ENCODE results near the gene TSPAN18. TPM values are rescaled to one million over a fixed set of nuclear protein-coding genes. Genes with fewer than 3 reads are reported as not detected.

Gene TSPAN18
- total RNA-seq, 1 donor from 2014 or later: 25.7 TPM

DNA sequence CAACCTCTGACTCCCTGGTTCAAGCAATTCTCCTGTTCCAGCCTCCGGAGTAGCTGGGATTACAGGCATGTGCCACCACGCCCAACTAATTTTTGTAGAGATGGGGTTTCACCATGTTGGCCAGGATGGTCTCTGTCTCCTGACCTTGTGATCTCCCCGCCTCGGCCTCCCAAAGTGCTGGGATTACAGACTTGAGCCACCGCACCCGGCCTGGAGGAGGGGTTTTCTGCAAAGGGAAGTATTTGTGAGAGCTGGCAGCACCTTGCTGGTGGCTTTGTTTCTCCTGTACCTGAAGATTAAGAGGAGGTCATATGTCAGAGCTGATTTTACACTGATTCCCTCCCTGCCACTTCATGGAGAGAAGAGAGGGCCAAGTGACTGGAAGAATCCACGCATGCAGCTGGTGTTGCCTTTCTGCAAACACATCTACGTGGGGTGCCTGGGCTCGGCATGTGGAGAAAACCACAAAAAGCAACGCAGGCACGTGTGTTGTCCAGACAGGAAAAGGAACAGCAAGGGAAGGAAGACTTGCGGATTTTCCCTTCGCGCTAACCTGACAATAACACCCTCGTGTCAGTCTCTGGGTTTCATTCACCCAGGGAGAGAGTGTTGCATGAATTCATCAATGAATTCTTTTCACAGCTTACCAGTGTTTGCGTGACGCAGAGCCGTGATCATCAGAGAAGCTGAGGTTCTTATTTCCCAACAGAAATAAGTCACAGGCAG is 61.9 kb downstream of the TSPAN18 start:
- TF ChIP-seq, protein P1, sequence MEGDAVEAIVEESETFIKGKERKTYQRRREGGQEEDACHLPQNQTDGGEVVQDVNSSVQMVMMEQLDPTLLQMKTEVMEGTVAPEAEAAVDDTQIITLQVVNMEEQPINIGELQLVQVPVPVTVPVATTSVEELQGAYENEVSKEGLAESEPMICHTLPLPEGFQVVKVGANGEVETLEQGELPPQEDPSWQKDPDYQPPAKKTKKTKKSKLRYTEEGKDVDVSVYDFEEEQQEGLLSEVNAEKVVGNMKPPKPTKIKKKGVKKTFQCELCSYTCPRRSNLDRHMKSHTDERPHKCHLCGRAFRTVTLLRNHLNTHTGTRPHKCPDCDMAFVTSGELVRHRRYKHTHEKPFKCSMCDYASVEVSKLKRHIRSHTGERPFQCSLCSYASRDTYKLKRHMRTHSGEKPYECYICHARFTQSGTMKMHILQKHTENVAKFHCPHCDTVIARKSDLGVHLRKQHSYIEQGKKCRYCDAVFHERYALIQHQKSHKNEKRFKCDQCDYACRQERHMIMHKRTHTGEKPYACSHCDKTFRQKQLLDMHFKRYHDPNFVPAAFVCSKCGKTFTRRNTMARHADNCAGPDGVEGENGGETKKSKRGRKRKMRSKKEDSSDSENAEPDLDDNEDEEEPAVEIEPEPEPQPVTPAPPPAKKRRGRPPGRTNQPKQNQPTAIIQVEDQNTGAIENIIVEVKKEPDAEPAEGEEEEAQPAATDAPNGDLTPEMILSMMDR (IDR thresholded peaks at IDR 0.05; ENCODE audit: unreplicated experiment): no peak
- no peak overlapping the region for H3K27ac Mint-ChIP-seq
- H3K9me3 Mint-ChIP-seq (ENCODE audit: low read depth): no peaks in the 10 kb centered on the region
- peaks cover 7% of the 10 kb centered on the region for H3K4me1 Mint-ChIP-seq (ENCODE audit: low read depth)
- H3K27me3 Mint-ChIP-seq: no peaks in the 10 kb centered on the region
- no peak overlapping the region for H3K4me3 Mint-ChIP-seq (ENCODE audit: low read depth)
- DNase-seq (ENCODE audit: low spot score, unreplicated experiment): no peak
- no peaks in the 10 kb centered on the region for H3K36me3 Mint-ChIP-seq (ENCODE audit: insufficient read depth)

DNA sequence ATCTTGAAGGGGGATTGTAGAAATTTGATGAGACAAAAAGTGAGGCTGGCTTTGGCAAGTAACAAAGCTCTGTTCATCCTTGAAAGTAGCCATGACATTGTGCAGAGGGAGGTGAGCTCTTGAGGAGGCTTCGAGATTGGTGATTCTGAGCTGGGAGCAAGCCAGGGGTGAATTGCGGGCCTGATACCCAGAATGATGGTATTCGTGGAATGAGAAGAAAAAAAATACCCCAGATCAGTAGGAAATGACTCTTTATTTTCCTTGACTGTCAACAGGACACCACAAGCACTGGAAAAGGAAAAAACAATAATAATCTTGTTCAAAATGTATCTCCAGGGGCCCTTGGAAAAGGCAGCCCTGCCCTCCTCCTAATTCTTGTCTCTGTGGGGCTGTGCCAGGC is 62.7 kb downstream of the TSPAN18 start:
- Mint-ChIP-seq H3K4me3 (ENCODE audit: low read depth) (no peak overlapping the region), H3K9me3 (ENCODE audit: low read depth) (no peaks in the 10 kb centered on the region), H3K36me3 (ENCODE audit: insufficient read depth) (no peaks in the 10 kb centered on the region), H3K27ac (no peak overlapping the region), H3K27me3 (no peaks in the 10 kb centered on the region), H3K4me1 (ENCODE audit: low read depth) (peaks cover 3% of the 10 kb centered on the region)
- TF ChIP-seq, protein P1 (IDR thresholded peaks at IDR 0.05; ENCODE audit: unreplicated experiment): no peak
- DNase-seq (ENCODE audit: low spot score, unreplicated experiment): no peak

DNA sequence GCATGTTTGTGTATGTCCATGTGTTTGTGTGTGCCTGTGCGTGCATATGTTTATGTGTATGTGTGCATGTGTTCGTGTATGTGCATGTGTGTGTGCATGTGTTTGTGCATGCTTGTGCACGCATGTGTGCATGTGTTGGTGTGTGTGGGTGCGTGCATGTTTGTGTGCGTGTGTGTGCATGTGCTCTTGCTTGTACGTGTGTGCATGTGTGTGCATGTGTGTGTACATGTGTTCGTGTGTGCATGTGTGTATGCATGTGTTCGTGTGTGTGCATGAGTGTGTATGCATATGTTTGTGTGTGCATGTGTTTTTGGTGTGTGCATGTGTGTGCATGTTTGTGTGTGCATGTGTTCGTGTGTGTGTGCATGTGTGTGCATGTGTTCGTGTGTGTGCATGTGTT is 63.4 kb downstream of the TSPAN18 start:
- Mint-ChIP-seq H3K36me3 (ENCODE audit: insufficient read depth) (no peaks in the 10 kb centered on the region), H3K27ac (no peak overlapping the region), H3K9me3 (ENCODE audit: low read depth) (no peaks in the 10 kb centered on the region), H3K27me3 (no peaks in the 10 kb centered on the region), H3K4me3 (ENCODE audit: low read depth) (no peak overlapping the region), H3K4me1 (ENCODE audit: low read depth) (peaks cover 3% of the 10 kb centered on the region)
- TF ChIP-seq, protein P1 (IDR thresholded peaks at IDR 0.05; ENCODE audit: unreplicated experiment): no peak
- no peak for DNase-seq (ENCODE audit: low spot score, unreplicated experiment)

DNA sequence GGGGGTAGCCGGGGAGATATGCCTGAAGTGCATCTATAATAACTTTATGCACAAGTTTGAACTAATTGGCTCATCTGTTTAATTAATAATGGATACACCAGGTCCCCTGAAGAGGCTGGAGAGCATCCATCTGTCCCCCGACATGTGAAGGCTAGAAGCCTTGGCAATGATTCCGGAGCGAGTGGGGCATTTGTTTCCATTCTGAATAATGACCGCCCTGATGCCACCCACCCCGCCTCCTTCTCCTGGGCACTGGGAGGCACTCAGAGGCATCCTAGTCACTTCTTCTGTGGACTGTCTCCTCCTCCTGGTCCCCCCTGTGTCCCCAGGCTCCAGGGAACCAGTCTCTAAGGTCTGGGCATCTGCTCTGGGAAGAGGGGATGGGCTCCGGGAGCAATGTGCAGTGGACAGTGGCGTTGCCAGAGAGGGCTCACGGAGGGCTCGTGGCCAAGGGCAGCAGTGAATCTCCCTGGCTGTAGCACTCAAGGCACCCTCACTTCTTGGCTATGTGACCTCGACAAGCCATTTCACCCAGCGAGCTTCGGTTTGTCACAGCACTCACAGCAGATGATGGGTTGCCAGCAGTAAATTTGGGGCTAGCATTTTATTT is 64.7 kb downstream of the TSPAN18 start:
- DNase-seq (ENCODE audit: low spot score, unreplicated experiment): no peak
- no peaks in the 10 kb centered on the region for H3K9me3 Mint-ChIP-seq (ENCODE audit: low read depth)
- H3K4me3 Mint-ChIP-seq (ENCODE audit: low read depth): no peak overlapping the region
- TF ChIP-seq, protein P1 (IDR thresholded peaks at IDR 0.05; ENCODE audit: unreplicated experiment): no peak
- no peaks in the 10 kb centered on the region for H3K4me1 Mint-ChIP-seq (ENCODE audit: low read depth)
- H3K36me3 Mint-ChIP-seq (ENCODE audit: insufficient read depth): no peaks in the 10 kb centered on the region
- H3K27me3 Mint-ChIP-seq: no peaks in the 10 kb centered on the region
- H3K27ac Mint-ChIP-seq: no peak overlapping the region

DNA sequence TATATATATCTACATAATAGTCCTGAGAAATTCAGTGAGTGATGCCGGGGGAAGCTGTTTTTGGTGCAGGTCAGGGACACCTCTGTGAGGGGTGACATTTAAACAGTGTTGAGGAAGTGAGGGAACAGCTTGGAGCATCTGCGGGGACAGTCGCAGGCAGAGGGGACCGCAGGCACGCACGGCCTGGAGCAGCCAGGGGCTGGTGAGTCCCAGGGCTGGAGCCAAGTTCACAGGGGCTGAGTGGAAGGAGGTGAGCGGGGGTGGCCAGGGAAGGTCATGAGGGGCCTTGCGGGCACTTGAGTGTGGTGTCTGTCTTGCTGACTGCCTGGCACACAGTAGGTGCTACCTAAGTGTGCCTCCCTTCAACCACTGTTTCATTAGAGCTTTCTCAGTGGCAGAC is 65.4 kb downstream of the TSPAN18 start:
- no peaks in the 10 kb centered on the region for H3K9me3 Mint-ChIP-seq (ENCODE audit: low read depth)
- no peaks in the 10 kb centered on the region for H3K4me1 Mint-ChIP-seq (ENCODE audit: low read depth)
- H3K4me3 Mint-ChIP-seq (ENCODE audit: low read depth): no peak overlapping the region
- no peak for DNase-seq (ENCODE audit: low spot score, unreplicated experiment)
- TF ChIP-seq, protein P1 (IDR thresholded peaks at IDR 0.05; ENCODE audit: unreplicated experiment): no peak
- no peak overlapping the region for H3K27ac Mint-ChIP-seq
- H3K36me3 Mint-ChIP-seq (ENCODE audit: insufficient read depth): no peaks in the 10 kb centered on the region
- H3K27me3 Mint-ChIP-seq: no peaks in the 10 kb centered on the region
